GM19351 (cell line): ENCODE results near the gene C12orf57.

Source experiments
- ATAC-seq: cut with Tn5 transposase; IDR thresholded peaks from one replicate; pipeline ENCODE4 v1.9.1; 2021; ENCODE audit warnings: mild to moderate bottlenecking, moderate library complexity; ENCODE audit not compliant: unreplicated experiment

C12orf57 gene

DNA sequence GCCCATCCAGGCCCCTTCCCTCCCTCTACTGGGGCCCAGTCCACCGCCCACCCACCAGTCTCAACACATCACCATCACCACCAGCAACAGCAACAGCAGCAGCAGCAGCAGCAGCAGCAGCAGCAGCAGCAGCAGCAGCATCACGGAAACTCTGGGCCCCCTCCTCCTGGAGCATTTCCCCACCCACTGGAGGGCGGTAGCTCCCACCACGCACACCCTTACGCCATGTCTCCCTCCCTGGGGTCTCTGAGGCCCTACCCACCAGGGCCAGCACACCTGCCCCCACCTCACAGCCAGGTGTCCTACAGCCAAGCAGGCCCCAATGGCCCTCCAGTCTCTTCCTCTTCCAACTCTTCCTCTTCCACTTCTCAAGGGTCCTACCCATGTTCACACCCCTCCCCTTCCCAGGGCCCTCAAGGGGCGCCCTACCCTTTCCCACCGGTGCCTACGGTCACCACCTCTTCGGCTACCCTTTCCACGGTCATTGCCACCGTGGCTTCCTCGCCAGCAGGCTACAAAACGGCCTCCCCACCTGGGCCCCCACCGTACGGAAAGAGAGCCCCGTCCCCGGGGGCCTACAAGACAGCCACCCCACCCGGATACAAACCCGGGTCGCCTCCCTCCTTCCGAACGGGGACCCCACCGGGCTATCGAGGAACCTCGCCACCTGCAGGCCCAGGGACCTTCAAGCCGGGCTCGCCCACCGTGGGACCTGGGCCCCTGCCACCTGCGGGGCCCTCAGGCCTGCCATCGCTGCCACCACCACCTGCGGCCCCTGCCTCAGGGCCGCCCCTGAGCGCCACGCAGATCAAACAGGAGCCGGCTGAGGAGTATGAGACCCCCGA is 7.0 kb upstream of the C12orf57 start:
- ATAC-seq, result no peak

DNA sequence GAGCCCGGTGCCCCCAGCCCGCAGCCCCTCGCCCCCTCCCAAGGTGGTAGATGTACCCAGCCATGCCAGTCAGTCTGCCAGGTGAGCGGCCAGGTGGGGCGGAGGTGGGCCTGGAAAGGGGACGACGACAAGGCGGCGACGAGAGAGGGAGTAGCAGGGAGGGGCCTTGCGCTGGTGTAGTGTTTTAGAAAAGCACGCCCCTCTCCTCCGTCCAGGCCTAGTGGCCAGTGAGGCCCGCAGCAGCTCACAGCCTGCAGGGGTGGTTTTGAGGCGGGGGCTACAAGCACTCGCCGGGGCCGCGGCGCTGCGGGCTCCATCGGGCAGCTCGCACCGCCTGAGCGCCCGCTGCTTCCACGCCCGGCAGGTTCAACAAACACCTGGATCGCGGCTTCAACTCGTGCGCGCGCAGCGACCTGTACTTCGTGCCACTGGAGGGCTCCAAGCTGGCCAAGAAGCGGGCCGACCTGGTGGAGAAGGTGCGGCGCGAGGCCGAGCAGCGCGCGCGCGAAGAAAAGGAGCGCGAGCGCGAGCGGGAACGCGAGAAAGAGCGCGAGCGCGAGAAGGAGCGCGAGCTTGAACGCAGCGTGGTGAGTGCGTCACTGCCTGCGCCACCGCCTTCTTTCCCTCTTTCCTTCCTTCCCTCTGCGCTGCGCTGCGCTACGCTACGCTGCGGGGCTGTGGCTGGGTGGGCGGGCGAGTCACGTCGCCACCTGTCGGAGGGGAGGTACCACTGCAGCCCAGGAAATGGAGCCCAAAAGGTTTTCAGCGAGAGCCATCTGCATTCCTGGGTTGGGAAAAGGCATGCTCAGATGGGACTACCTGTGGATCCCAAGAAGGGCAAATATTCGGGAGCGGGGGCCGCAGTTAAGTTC is 6.1 kb upstream of the C12orf57 start:
- peak; percentile 86 for ATAC-seq

DNA sequence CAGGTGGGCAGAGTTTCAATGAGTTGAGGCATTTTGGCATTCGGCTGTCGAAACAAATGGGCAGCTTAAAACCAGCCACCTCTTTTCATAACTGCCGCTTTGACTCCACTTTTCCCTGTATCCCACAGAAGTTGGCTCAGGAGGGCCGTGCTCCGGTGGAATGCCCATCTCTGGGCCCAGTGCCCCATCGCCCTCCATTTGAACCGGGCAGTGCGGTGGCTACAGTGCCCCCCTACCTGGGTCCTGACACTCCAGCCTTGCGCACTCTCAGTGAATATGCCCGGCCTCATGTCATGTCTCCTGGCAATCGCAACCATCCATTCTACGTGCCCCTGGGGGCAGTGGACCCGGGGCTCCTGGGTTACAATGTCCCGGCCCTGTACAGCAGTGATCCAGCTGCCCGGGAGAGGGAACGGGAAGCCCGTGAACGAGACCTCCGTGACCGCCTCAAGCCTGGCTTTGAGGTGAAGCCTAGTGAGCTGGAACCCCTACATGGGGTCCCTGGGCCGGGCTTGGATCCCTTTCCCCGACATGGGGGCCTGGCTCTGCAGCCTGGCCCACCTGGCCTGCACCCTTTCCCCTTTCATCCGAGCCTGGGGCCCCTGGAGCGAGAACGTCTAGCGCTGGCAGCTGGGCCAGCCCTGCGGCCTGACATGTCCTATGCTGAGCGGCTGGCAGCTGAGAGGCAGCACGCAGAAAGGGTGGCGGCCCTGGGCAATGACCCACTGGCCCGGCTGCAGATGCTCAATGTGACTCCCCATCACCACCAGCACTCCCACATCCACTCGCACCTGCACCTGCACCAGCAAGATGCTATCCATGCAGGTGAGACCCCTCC is 5.2 kb upstream of the C12orf57 start:
- no peak for ATAC-seq

DNA sequence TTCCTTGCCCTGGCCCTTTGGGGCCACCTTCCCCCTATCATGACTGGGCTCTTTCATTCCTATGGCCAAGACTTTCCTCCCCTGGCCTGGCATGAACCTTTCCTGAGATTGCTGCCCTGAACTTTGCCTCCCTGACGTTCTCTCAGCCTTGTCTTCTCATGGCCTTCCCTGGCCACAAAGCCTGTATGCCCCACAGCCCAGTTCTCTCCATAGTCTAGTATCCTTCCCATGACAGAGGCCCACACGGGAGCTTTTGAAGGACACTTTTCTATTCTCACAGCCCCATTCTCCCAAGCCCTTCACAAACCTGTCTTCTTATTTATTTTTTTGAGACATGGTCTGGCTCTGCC is 4.7 kb upstream of the C12orf57 start:
- no peak for ATAC-seq

DNA sequence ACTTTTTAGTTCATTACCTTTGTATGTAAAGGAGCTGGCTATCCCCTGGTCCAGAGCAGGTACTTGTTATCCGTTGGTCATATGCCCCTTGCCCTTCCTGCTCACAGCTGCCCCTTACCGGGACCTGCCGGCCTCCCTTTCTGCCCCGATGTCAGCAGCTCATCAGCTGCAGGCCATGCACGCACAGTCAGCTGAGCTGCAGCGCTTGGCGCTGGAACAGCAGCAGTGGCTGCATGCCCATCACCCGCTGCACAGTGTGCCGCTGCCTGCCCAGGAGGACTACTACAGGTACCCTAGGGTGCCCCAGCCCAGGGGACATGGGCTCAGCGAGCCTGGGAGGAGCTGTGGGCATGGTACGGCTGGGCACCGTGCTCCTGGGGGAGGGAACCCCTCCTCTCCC is 2.6 kb upstream of the C12orf57 start:
- ATAC-seq, result no peak

DNA sequence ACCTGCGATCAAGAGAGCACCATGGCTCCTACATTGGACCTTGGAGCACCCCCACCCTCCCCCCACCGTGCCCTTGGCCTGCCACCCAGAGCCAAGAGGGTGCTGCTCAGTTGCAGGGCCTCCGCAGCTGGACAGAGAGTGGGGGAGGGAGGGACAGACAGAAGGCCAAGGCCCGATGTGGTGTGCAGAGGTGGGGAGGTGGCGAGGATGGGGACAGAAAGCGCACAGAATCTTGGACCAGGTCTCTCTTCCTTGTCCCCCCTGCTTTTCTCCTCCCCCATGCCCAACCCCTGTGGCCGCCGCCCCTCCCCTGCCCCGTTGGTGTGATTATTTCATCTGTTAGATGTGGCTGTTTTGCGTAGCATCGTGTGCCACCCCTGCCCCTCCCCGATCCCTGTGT is 2.0 kb upstream of the C12orf57 start:
- no peak for ATAC-seq

DNA sequence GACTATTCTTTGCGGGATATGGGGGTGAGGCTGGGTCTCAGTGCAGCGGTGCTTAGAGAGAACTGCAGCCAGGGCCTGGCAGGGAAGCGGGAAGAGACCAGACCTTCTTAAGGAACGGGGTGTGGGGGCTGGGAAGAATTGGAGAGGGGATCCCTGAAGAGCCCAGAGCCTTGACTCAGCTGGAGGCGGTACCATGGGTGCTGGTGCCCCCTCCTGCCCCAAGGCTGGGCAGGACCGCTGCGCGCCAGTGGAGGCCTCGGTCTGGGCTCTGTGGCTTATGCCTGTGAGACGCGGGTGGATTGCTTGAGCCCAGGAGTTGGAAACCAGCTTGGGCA is 1.5 kb upstream of the C12orf57 start:
- ATAC-seq, result no peak

DNA sequence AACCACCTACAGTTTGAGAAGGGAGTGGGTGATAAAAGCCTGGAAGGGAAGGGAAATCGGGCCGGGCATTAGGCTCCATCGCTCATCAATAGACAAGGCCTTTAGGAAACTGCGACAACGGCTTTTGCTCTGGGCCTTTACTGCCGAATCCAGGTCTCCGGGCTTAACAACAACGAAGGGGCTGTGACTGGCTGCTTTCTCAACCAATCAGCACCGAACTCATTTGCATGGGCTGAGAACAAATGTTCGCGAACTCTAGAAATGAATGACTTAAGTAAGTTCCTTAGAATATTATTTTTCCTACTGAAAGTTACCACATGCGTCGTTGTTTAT is 467 bp upstream of the C12orf57 start:
- peak; percentile 18 for ATAC-seq

DNA sequence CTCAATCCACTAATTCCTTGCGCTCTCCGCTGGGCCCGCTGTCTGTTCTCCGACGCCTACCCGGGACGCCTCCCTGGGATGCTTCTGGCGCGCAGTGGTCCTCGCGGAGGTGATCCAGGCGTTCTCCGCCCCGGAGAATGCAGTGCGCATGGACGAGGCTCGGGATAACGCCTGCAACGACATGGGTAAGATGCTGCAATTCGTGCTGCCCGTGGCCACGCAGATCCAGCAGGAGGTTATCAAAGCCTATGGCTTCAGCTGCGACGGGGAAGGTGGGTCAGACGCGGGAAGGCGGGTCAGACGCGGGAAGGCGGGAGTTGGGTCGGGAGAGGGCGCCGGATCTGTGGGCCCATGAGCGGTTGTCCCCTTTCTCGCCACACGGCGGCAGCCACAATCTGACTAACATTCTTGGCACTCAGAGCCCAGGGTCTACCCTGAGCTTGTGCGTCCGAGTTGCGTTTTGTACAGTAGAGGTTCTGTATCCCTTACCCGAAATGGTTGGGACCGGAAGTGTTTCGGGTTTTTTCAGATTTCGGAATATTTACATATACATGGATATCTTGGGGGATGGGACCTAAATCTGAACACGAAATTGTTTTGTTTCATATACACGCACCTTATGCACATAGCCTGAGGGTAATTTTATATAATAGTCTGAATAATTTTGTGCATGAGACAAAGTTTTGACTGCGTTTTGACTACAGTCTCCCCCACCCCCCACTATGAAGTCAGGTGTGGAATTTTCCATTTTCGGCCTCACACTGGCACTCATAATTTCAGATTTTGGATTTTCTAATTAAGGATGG is 762 bp downstream of the C12orf57 start:
- ATAC-seq, result peak; percentile 43

DNA sequence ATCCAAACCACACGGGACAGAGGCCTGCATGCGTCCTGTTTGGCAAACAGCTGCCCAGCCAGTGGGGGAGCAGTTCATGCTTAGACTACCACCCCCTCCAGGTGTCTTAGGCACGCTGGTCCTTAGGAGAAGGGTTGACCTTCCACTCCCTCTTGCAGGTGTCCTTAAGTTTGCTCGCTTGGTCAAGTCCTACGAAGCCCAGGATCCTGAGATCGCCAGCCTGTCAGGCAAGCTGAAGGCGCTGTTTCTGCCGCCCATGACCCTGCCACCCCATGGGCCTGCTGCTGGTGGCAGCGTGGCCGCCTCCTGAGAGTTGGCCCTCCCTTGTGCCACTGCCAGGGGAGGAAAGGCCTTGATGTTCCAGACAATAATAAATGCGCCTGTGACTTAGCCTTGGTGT is 1.8 kb downstream of the C12orf57 start:
- ATAC-seq, result no peak

DNA sequence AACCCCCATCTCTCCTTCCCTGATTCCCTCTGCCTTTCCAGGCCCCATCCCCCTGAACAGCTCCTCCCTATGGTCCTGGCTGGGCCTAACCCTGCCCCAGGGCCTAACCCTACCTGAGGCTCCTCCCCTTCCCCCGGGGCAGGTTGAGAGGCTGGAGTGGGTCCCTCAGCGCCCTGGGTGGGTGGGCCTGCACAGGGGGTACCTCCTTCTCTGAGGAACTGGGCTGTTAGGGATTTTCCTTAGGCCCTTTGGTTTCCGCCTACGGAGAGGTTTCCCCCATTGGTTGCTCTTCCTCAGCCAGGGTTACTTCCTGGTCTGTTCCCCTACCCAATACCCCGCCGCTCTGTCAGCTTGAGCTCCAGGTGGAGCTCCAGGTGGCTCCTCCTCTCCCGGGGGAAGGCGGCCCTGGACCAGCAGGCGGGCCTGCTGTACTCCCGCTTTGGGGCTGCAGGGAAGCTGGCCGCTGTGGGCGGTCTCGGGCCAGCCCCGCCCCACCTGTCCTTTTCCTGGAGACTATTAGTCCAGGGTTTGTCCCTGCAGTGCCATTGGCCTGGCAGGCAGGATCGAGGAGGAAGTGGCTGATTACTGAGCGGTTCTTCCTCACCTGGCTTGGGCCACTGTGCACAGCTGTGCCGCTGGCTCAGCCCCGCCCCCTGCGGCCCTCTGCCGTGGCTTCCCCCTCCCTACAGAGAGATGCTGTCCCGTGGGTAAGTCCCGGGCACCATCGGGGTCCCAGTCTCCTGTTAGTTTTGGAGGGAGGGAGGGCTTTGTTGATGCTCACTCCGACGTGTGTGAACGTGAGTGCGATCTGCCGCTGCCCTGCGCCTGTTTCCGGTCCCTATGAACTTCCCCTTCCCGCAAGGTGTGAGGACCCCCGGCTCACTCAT is 2.5 kb downstream of the C12orf57 start:
- ATAC-seq, result no peak

DNA sequence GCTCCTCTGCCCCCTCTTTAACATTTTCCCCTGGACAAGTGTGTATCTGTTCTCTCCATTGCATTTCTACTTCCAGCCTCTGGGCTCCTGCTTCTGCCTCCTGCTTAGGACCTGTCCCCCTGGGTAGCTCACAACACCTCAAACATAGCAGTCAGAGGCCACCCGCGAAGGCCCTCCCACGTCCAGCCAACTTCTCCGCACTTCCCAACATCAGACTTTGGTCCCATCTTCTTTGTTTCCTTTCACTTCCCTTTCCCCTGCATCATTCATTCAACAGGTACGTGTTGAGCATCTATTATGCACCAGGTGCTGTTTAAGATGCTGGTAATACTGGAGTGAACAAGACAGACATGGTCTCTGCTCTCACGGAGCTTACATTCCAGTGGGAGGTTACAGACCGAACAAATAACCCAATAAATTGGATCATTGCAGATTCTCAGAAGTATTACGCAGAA is 3.1 kb downstream of the C12orf57 start:
- no peak for ATAC-seq

DNA sequence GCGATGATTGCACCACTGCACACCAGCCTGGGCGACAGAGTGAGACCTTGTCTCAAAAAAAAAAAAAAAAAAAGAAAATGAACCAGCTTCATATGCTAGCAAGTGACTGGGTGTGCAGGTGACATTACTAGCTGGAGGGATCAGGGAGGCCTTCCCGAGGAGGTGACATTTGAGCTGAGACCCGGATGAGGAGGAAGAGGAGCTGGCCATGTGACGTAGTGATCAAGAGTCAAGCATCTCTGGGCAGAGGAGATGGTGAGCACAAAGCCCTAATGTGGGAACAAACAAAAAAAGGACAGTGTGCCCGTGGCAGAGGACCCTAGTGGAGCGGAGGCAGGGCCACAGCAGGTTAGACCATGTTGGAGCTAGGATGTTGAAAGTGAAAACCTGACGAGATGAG is 3.8 kb downstream of the C12orf57 start:
- no peak for ATAC-seq

DNA sequence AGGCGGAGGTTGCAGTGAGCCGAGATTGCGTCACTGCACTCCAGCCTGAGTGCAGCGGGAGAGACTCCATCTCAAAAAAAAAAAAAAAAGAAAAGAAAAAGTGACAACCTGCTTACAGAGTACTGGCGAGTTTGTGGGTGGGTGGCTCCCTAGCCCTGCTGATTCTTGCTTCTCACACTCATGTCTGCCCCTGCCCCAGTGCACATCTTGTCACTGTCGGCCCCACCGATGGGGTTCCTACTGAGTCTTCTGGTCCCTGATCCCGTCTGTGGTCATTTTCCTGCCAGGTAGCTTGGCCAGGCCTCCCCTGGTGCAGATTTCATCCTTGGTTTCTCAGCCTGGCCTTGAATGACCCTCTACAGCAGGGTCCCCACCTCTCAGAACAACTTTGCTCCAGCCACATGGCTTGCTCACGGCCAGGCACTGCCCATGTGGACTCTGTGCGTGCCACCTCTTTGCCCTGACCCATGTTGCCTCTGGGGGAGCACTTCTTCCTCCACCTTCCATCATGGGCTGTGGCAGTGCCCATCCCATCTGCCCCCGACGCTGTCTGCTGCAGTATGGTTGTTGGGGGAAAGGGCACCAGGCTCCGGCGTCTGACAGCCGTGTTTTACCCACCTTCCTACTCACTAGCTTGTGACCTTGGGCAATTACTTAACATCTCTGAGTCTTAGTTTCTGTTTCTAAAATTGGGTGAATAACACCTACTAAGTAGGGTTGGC is 5.2 kb downstream of the C12orf57 start:
- ATAC-seq, result no peak

DNA sequence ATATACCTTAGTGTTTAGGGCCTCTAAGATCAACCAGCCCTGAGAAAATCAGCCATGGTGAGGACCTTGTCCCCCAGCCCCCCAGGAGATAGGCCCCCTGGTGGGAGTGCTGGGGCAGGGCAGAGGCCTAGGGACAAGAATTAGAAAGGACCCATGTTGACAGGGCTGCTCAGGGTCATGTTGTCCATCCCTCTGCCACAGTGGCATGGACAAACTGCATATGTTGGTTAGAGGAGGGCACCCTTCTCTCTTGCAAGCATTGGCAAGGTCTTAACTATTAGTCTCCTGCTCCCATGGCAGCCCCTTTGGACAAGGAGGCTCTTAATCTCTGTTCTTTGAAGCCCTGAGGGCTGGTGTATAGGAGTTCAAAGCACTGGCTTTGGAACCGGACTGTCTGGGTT is 6.6 kb downstream of the C12orf57 start:
- ATAC-seq, result no peak

DNA sequence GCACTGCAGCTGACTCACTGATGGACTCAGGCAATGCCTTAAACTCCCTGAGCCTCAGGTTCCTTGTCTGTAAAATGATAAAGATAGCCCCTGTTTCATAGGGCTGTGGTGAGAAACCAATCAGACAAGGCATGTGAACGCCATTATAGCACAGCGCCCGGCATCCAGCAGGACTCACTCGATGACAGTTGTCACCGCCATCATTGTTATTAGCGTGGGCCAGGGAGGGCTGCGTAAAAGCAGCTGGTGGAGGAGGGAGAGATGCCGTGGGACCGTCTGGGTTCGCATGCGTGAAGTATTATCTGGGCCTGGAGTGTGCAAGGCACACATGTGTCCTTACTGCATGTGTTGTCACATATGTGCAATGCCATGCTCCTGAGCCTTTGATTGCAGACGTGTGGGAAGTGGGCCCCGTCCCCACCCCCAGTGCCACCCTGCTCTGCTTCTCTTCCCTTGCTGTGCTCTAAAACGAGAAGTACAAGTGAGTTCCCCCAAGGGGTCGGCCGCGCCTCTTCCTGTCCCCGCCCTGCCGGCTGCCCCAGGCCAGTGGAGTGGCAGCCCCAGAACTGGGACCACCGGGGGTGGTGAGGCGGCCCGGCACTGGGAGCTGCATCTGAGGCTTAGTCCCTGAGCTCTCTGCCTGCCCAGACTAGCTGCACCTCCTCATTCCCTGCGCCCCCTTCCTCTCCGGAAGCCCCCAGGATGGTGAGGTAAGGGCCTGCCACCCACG is 7.2 kb downstream of the C12orf57 start, which contains the start of gene PTPN6:
Gene PTPN6 (plus strand): TSS at position 546 of the 730 bp plus-strand sequence. CDS start 157 bp downstream, at position 703.
- ATAC-seq, result no peak

DNA sequence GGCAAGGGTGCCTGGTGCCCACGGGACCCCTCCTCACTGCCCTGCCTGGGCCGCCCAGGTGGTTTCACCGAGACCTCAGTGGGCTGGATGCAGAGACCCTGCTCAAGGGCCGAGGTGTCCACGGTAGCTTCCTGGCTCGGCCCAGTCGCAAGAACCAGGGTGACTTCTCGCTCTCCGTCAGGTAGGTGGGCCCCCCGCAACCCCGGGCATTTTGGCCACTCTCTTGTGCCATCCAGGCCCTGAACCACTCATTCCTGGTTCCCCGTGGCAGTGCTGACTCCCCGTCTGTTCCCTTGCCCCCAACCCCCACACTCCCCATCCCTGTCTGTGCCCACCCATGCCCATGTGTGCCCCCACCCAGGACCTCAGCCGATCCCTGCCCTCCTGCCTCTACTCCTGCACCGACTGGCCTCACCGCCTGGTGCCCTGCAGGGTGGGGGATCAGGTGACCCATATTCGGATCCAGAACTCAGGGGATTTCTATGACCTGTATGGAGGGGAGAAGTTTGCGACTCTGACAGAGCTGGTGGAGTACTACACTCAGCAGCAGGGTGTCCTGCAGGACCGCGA is 7.8 kb downstream of the C12orf57 start:
- no peak for ATAC-seq
